HepG2 (cell line): ENCODE measurements around the gene LMNA. TPM values are rescaled to one million over a fixed set of nuclear protein-coding genes. Genes with fewer than 3 reads are reported as not detected.

Source experiments
- ATM ChIP-seq: fragments of 450-650 bp; IDR thresholded peaks from 2 replicates; pipeline ENCODE4 v1.7.1; 2017; ENCODE audit warnings: mild to moderate bottlenecking, borderline replicate concordance
- GATAD2A ChIP-seq: IDR thresholded peaks from 2 replicates; pipeline ENCODE4 v1.6.1; 2016
- KAT7 ChIP-seq: IDR thresholded peaks from 2 replicates; pipeline ENCODE4 v1.6.1; 2018; ENCODE audit warnings: borderline replicate concordance, missing compliant biosample characterization
- NFAT5 ChIP-seq: sonication (generic); formaldehyde crosslinking; IDR thresholded peaks from 2 replicates; pipeline ENCODE4 v1.4.0; 2020; ENCODE audit warnings: missing genetic modification reagents
- SNAPC4 ChIP-seq: sonication (generic); formaldehyde crosslinking; IDR thresholded peaks from 2 replicates; pipeline ENCODE4 v1.4.0; 2020; ENCODE audit warnings: mild to moderate bottlenecking, missing genetic modification reagents
- TBL1XR1 ChIP-seq: fragments of 150-350 bp; IDR thresholded peaks from 2 replicates; pipeline ENCODE4 v1.6.1; 2014; ENCODE audit warnings: borderline replicate concordance, low read length; ENCODE audit not compliant: partially characterized antibody
- TBP ChIP-seq: sonication (generic); formaldehyde crosslinking; IDR thresholded peaks from 2 replicates; pipeline ENCODE4 v1.5.0; 2020; ENCODE audit warnings: missing genetic modification reagents
- ZFP41 ChIP-seq: sonication (generic); formaldehyde crosslinking; IDR thresholded peaks from 2 replicates; pipeline ENCODE4 v1.4.0; 2020; ENCODE audit warnings: mild to moderate bottlenecking, missing genetic modification reagents, borderline replicate concordance
- ZFP91 ChIP-seq: sonication (generic); formaldehyde crosslinking; IDR thresholded peaks from 2 replicates; pipeline ENCODE4 v1.9.0; 2022; ENCODE audit warnings: missing genetic modification reagents, mild to moderate bottlenecking, borderline replicate concordance
- ZNF781 ChIP-seq: sonication (generic); formaldehyde crosslinking; IDR thresholded peaks from 2 replicates; pipeline ENCODE4 v1.5.1; 2020; ENCODE audit warnings: borderline replicate concordance, mild to moderate bottlenecking, missing genetic modification reagents; ENCODE audit errors: not compliant biosample characterization
- ZSCAN31 ChIP-seq: sonication (generic); formaldehyde crosslinking; IDR thresholded peaks from 2 replicates; pipeline ENCODE4 v1.5.0; 2020; ENCODE audit warnings: low read depth, mild to moderate bottlenecking, missing genetic modification reagents
- polyA plus RNA-seq, 8 experiments: library from polyadenylated mRNA; depleted of rRNA in 3 of 8; stranded (reverse) in 7 of 8; unstranded in 1 of 8; fragments of >200 nt; fragmentation: Illumina TruSeq in 4 of 8; extraction: Trizol in 4 of 8; gene quantifications; 2 replicates each; pipeline versions ENCODE4 v1.2.1 to v1.2.3, GENCODE V29; 2011 to 2016; ENCODE audit warnings: low read depth in 4 of 8, missing spikeins in 1 of 8, mixed read lengths in 1 of 8; ENCODE audit not compliant: insufficient read depth in 1 of 8
- total RNA-seq, 5 experiments: library from RNA; depleted of rRNA; stranded (reverse); fragments of >200 nt; fragmentation: Illumina TruSeq; extraction: Trizol; gene quantifications; 2 replicates each; pipeline ENCODE4 v1.2.3, GENCODE V29; 2016; ENCODE audit warnings: low read depth in 1 of 5
- TF ChIP-seq, protein P1 (sequence below): sonication (generic); formaldehyde crosslinking; IDR thresholded peaks from 2 replicates; pipeline ENCODE4 v1.4.0; 2020; ENCODE audit warnings: missing genetic modification reagents

LMNA gene
- total and polyA plus RNA-seq, 2 of the 13 experiments (the other 11 are each of a cell fraction or from before 2014, with no cell fraction given) = 107 to 225 TPM

DNA sequence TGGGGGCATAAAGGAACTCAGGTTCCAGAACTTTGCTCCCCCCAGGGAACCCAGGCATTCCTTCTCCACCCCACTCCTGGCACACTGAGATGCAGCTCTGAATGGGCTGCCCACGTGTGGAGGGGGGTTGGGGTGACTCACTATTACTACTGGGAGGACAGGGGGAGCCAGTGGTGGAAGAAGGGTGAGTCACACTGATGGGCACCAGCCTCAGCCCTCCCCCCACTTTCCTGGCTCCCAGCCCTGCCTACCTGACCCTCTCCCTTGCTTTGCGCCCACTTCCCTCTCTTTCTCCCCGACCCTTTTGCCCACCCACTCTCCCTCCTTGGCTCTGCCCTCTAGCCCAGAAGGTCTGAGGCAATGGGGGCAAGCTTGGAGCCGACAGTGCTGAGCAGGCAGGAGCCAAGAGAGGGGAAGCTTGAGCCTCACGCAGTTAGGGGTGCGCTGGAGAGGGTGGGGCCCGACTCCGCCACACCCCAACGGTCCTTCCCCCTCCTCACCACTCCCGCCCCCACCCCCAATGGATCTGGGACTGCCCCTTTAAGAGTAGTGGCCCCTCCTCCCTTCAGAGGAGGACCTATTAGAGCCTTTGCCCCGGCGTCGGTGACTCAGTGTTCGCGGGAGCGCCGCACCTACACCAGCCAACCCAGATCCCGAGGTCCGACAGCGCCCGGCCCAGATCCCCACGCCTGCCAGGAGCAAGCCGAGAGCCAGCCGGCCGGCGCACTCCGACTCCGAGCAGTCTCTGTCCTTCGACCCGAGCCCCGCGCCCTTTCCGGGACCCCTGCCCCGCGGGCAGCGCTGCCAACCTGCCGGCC, at the start of gene LMNA (continued):
- TF ChIP-seq, protein P1, sequence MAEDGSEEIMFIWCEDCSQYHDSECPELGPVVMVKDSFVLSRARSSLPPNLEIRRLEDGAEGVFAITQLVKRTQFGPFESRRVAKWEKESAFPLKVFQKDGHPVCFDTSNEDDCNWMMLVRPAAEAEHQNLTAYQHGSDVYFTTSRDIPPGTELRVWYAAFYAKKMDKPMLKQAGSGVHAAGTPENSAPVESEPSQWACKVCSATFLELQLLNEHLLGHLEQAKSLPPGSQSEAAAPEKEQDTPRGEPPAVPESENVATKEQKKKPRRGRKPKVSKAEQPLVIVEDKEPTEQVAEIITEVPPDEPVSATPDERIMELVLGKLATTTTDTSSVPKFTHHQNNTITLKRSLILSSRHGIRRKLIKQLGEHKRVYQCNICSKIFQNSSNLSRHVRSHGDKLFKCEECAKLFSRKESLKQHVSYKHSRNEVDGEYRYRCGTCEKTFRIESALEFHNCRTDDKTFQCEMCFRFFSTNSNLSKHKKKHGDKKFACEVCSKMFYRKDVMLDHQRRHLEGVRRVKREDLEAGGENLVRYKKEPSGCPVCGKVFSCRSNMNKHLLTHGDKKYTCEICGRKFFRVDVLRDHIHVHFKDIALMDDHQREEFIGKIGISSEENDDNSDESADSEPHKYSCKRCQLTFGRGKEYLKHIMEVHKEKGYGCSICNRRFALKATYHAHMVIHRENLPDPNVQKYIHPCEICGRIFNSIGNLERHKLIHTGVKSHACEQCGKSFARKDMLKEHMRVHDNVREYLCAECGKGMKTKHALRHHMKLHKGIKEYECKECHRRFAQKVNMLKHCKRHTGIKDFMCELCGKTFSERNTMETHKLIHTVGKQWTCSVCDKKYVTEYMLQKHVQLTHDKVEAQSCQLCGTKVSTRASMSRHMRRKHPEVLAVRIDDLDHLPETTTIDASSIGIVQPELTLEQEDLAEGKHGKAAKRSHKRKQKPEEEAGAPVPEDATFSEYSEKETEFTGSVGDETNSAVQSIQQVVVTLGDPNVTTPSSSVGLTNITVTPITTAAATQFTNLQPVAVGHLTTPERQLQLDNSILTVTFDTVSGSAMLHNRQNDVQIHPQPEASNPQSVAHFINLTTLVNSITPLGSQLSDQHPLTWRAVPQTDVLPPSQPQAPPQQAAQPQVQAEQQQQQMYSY (CRISPR knock-in tag) = no peak; the same call in 1 of the 2 replicates
- TF ChIP-seq NFAT5 (0 out of 2 replicates have a peak, but pooled peaks have one; percentile 36), ZNF781 (CRISPR knock-in tag) (no peak), ATM (no peak), ZFP41 (CRISPR knock-in tag) (no peak), ZSCAN31 (CRISPR knock-in tag) (peak; percentile 88), TBP (no peak), TBL1XR1 (no peak), SNAPC4 (CRISPR knock-in tag) (no peak), ZFP91 (peak; percentile 99), KAT7 (CRISPR knock-in tag) (no peak; the same call in 1 of the 2 replicates), GATAD2A (CRISPR knock-in tag) (peak; percentile 27)
